Cardiac muscle cell (in vitro differentiated cells and primary cell): ENCODE measurements around the gene CSRNP3. TPM values are rescaled to one million over a fixed set of nuclear protein-coding genes. Genes with fewer than 3 reads are reported as not detected.

Source experiments
- DNase-seq, 2 donors: peaks; one replicate each; pipeline versions ENCODE4 v3.0.0 to v3.0.0-alpha.2; 2010 to 2017; ENCODE audit warnings: low read depth in 1 of 2, low spot score in 1 of 2
- H3K27ac ChIP-seq: fragments of 200-600 bp; sonication (generic); 2 replicates; pipeline ENCODE4 v1.5.1; 2016
- H3K27me3 ChIP-seq: fragments of 200-600 bp; sonication (generic); 2 replicates; pipeline ENCODE4 v1.6.0; 2016; ENCODE audit warnings: control low read depth
- H3K36me3 ChIP-seq: fragments of 200-600 bp; sonication (generic); 2 replicates; pipeline ENCODE4 v1.5.1; 2016; ENCODE audit warnings: control low read depth
- H3K4me1 ChIP-seq: fragments of 200-600 bp; sonication (generic); 2 replicates; pipeline ENCODE4 v1.8.1; 2017; ENCODE audit warnings: low read depth, mild to moderate bottlenecking, mixed run types
- H3K4me3 ChIP-seq: fragments of 200-600 bp; sonication (generic); 2 replicates; pipeline ENCODE4 v1.5.1; 2016; ENCODE audit warnings: mild to moderate bottlenecking
- H3K9me3 ChIP-seq: fragments of 200-600 bp; sonication (generic); 2 replicates; pipeline ENCODE4 v1.5.1; 2017; ENCODE audit warnings: low read depth, mild to moderate bottlenecking, control low read depth
- polyA plus RNA-seq: library from polyadenylated mRNA; unstranded; fragments of >200 nt; fragmentation: Nextera tagmentation; extraction: Ambion mirVana; gene quantifications from 2 replicates; pipeline ENCODE4 v1.2.1, GENCODE V29; 2016
- total RNA-seq: library from RNA; depleted of rRNA; stranded (reverse); fragments of >200 nt; gene quantifications from 2 replicates; pipeline ENCODE4 v1.2.3, GENCODE V29; 2016
- TF ChIP-seq, protein P1 (sequence below): IDR thresholded peaks from 2 replicates; pipeline ENCODE4 v1.5.1; 2012; ENCODE audit warnings: low read depth, mild to moderate bottlenecking, low read length

Gene CSRNP3
- total and polyA plus RNA-seq, 2 experiments from 2014 or later: 11.5 to 13.8 TPM

DNA sequence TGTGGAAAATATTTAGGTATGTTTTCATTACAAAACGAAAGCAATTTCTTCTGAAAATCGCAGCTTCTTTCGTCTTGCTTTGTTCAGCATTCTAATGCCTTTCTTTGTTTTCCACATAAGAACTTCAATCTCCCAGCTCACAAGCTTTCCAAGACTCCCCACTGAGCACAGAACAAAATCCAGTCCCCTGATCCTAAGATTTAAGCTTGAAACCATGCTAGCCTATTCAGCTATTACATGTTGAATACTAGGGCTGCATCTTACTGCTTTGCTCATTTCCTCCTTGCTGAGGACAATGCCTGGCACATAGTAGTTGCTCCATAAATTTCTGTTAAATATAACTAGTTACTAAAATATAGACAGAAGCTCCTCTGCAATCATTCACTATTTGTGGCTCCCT is 163.9 kb downstream of the CSRNP3 start:
- no peak overlapping the region for H3K4me3 ChIP-seq

DNA sequence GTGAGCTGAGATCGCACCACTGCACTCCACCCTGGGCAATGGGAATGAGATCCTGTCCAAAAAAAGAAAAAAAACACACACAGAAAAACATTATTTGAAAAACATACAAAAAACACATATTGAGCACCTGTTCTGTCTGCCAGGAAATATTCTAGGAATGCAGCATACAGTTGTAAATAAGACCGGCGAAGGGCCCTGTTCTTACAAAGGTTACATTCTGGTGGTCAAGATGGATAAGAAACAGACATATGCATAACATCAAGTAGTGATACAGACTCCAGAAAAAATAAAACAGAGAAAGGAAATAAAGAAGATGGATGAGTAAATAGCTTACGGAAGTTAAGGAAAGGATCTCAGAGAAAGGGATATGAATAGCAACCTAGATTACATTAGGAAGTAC is 164.8 kb downstream of the CSRNP3 start:
- TF ChIP-seq, protein P1, sequence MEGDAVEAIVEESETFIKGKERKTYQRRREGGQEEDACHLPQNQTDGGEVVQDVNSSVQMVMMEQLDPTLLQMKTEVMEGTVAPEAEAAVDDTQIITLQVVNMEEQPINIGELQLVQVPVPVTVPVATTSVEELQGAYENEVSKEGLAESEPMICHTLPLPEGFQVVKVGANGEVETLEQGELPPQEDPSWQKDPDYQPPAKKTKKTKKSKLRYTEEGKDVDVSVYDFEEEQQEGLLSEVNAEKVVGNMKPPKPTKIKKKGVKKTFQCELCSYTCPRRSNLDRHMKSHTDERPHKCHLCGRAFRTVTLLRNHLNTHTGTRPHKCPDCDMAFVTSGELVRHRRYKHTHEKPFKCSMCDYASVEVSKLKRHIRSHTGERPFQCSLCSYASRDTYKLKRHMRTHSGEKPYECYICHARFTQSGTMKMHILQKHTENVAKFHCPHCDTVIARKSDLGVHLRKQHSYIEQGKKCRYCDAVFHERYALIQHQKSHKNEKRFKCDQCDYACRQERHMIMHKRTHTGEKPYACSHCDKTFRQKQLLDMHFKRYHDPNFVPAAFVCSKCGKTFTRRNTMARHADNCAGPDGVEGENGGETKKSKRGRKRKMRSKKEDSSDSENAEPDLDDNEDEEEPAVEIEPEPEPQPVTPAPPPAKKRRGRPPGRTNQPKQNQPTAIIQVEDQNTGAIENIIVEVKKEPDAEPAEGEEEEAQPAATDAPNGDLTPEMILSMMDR: no peak
- DNase-seq: no peak
- Histone ChIP-seq H3K4me3 (no peak overlapping the region), H3K4me1 (peaks cover 5% of the 10 kb centered on the region), H3K36me3 (no peaks in the 10 kb centered on the region), H3K27ac (peak overlapping the region; percentile 11), H3K9me3 (no peaks in the 10 kb centered on the region), H3K27me3 (no peaks in the 10 kb centered on the region)

More for the DNA sequence above, 163.9 kb downstream of the CSRNP3 start:
- TF ChIP-seq, protein P1: no peak
- Histone ChIP-seq H3K9me3 (no peaks in the 10 kb centered on the region), H3K27me3 (no peaks in the 10 kb centered on the region), H3K4me1 (peaks cover 5% of the 10 kb centered on the region), H3K27ac (no peak overlapping the region), H3K36me3 (no peaks in the 10 kb centered on the region)
- no peak for DNase-seq

DNA sequence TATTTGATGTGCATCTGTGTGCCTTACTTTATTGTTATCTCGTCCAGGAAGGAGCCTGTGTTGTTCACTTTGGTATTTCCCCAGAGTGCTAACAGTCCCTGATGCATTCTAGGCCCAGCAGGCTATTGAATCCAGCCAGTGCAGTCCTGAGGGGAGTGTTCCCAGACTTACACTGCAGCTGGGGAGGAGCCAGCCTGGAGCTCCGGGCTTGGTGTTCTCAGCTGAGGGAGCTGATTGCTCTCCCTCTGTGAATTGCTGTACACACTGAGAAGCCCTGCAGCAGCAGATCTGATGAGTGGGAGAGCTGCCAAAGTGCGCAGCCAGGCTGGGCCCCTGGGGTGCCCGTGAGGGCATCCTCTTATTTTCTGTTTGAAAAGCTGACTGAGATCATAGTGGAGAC is 165.4 kb downstream of the CSRNP3 start:
- Histone ChIP-seq H3K9me3 (no peaks in the 10 kb centered on the region), H3K27me3 (no peaks in the 10 kb centered on the region), H3K36me3 (no peaks in the 10 kb centered on the region), H3K4me3 (no peak overlapping the region), H3K27ac (peak overlapping the region; percentile 11), H3K4me1 (peaks cover 9% of the 10 kb centered on the region)
- peak; percentile 60 to 73 for DNase-seq
- TF ChIP-seq, protein P1: no peak

DNA sequence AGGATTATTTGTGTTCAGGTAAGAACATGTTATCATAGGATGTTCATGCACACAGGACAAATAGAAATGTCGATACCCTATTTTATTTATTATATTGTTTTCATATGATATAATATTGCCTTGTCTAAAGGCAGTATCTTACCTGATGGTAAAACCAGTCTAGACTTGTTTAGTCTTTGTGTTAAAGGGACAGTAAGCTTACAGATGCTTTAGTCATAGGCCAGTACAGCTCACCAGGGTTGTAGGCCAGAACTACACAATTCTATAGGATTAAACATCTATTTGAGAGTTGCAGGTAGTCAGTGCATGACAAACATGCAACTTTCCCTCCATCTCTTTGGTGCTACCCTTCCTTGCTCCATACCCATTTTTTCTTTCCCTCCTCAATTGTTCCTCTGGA is 166.0 kb downstream of the CSRNP3 start:
- TF ChIP-seq, protein P1: no peak
- H3K4me1 ChIP-seq: peaks cover 9% of the 10 kb centered on the region
- H3K27me3 ChIP-seq: no peaks in the 10 kb centered on the region
- peak overlapping the region; percentile 11 for H3K27ac ChIP-seq
- no peak for DNase-seq
- H3K9me3 ChIP-seq: no peaks in the 10 kb centered on the region
- H3K4me3 ChIP-seq: no peak overlapping the region
- H3K36me3 ChIP-seq: no peaks in the 10 kb centered on the region

DNA sequence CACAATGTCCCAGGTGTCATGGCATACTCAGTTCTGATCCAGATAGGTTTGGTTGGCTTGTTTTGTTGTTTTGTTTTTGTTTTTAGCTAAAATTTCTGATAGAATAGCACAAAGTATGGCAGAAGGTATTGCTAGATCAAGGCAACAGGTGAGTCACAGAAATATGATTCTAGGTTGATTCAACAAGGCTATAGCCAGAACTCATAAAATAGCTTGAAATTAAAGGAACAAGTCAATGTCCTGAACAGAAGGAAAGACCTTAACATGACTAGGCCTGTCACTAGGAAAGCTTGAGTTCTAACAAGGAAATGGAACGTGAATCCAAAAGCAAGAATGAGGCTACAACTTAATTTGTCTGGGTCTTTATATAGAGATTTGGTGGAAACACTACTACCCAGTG is 167.5 kb downstream of the CSRNP3 start:
- Histone ChIP-seq H3K9me3 (no peaks in the 10 kb centered on the region), H3K36me3 (no peaks in the 10 kb centered on the region), H3K4me1 (peaks cover 9% of the 10 kb centered on the region), H3K4me3 (no peak overlapping the region), H3K27me3 (no peaks in the 10 kb centered on the region), H3K27ac (no peak overlapping the region)
- TF ChIP-seq, protein P1: no peak
- no peak for DNase-seq

DNA sequence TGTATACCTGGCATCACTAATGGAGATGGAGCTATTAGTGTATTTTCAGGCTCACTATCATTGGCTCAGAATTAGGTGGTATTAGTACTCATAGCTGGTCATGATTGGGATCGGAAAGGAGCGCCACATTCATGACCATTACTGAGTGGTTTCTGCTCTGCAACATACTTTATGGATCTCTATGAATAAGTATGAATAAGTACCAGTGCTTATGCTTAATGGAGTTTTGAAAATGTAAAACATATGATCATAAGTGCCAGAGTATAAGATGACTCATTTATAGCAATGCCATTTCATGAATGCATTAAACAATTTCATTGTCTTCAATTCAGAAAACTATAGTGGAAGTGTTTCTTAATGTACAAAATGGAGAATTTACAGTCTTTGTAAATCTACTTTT is 167.9 kb downstream of the CSRNP3 start:
- TF ChIP-seq, protein P1: no peak
- no peaks in the 10 kb centered on the region for H3K9me3 ChIP-seq
- H3K4me3 ChIP-seq: no peak overlapping the region
- no peak overlapping the region for H3K27ac ChIP-seq
- DNase-seq: no peak
- no peaks in the 10 kb centered on the region for H3K27me3 ChIP-seq
- peaks cover 9% of the 10 kb centered on the region for H3K4me1 ChIP-seq
- no peaks in the 10 kb centered on the region for H3K36me3 ChIP-seq
